HepG2 (cell line): ENCODE data around the gene THAP2. TPM values are rescaled to one million over a fixed set of nuclear protein-coding genes. Genes with fewer than 3 reads are reported as not detected.

ENCODE experiments used
- ATAC-seq: fragments of 200-7000 bp; cut with Tn5 transposase; 3 replicates; pipeline ENCODE4 v1.9.1; 2020; ENCODE audit warnings: mild to moderate bottlenecking, moderate library complexity
- BruUV-seq: library from RNA; stranded (reverse); fragments of 400-500 nt; replicated peaks from 2 replicates; lab custom pipeline; 2021; lab: Mats Ljungman, UMichigan
- CTCF ChIA-PET: fragments of 300-600 bp; formaldehyde crosslinking; extraction: SDS; loops from one replicate; lab custom pipeline; 2021; ENCODE audit warnings: low total read pairs, inconsistent platforms, low intra/inter-chr PET ratio; lab: Yijun Ruan, JAX
- POLR2A ChIA-PET: fragments of 350-600 bp; sonication (Branson Sonifier 250); formaldehyde crosslinking; loops from one replicate; lab custom pipeline; 2020; ENCODE audit warnings: antibody characterized with exemption, inconsistent platforms; lab: Yijun Ruan, JAX
- DNase-seq: peaks from one replicate; pipeline ENCODE4 v3.0.0-alpha.2; 2015; ENCODE audit warnings: low spot score
- FAIRE-seq: peaks from 3 replicates; lab custom pipeline; 2011; peaks lifted over from hg19 to GRCh38; lab: Jason Lieb, UNC
- H2AFZ ChIP-seq: one replicate; pipeline ENCODE4 v1.6.1; 2011; ENCODE audit warnings: low read length, inconsistent platforms
- H3K27ac ChIP-seq: fragments of 300-600 bp; 3 replicates; pipeline ENCODE4 v1.8.0; 2011; ENCODE audit warnings: mixed run types, mild to moderate bottlenecking, mixed read lengths, low read length, inconsistent platforms; ENCODE audit not compliant: insufficient read depth; ENCODE audit errors: extremely low read length
- H3K27me3 ChIP-seq, 2 experiments: fragments of 200-600 bp in 1 of 2; 2 replicates in 1 of 2; 3 replicates in 1 of 2; pipeline versions ENCODE4 v1.6.0 to v1.8.0; 2011; ENCODE audit warnings: low read length in 2 of 2, mild to moderate bottlenecking in 2 of 2, moderate library complexity in 2 of 2, inconsistent platforms in 1 of 2; ENCODE audit not compliant: insufficient read depth in 2 of 2, control insufficient read depth in 1 of 2
- H3K36me3 ChIP-seq, 2 experiments: fragments of 200-600 bp in 1 of 2; replicated peaks in 1 of 2; 2 replicates in 1 of 2; 3 replicates in 1 of 2; pipeline versions ENCODE4 v1.5.1 to v1.8.0; 2011; ENCODE audit warnings: low read length in 2 of 2, inconsistent platforms in 1 of 2; ENCODE audit not compliant: insufficient read depth in 2 of 2, control insufficient read depth in 1 of 2
- H3K4me1 ChIP-seq: 2 replicates; pipeline ENCODE4 v1.5.1; 2012; ENCODE audit warnings: low read length, inconsistent platforms; ENCODE audit not compliant: insufficient read depth
- H3K4me2 ChIP-seq: 2 replicates; pipeline ENCODE4 v1.6.0; 2011; ENCODE audit warnings: low read depth, low read length, inconsistent platforms
- H3K4me3 ChIP-seq, 3 experiments: fragments of 200-600 bp in 1 of 3; sonication (generic), shearing (Covaris generic) in 1 of 3; replicated peaks in 1 of 3; 2 replicates each; pipeline ENCODE4 v1.5.1; 2011 to 2016; ENCODE audit warnings: low read length in 3 of 3, inconsistent platforms in 2 of 3, low read depth in 2 of 3, mild to moderate bottlenecking in 2 of 3, control low read depth in 1 of 3, mixed read lengths in 1 of 3; ENCODE audit not compliant: insufficient read depth in 1 of 3
- H3K79me2 ChIP-seq: one replicate; pipeline ENCODE4 v1.6.1; 2011; ENCODE audit warnings: low read length, inconsistent platforms; ENCODE audit not compliant: insufficient read depth
- H3K9ac ChIP-seq: 2 replicates; pipeline ENCODE4 v1.6.0; 2011; ENCODE audit warnings: mild to moderate bottlenecking, low read depth, low read length, inconsistent platforms; ENCODE audit not compliant: insufficient read depth
- H3K9me3 ChIP-seq: 2 replicates; pipeline ENCODE4 v1.5.1; 2012; ENCODE audit warnings: mild to moderate bottlenecking, low read length
- H4K20me1 ChIP-seq: 2 replicates; pipeline ENCODE4 v1.6.0; 2011; ENCODE audit warnings: inconsistent platforms, mild to moderate bottlenecking, low read length, moderate library complexity; ENCODE audit not compliant: insufficient read depth
- ETV5 ChIP-seq: IDR thresholded peaks from 2 replicates; pipeline ENCODE4 v1.6.1; 2018; ENCODE audit warnings: missing biosample characterization, missing genetic modification reagents, inconsistent platforms, borderline replicate concordance
- FOXP4 ChIP-seq: sonication (generic); formaldehyde crosslinking; IDR thresholded peaks from 2 replicates; pipeline ENCODE4 v1.4.0; 2020; ENCODE audit warnings: missing genetic modification reagents
- HNF4A ChIP-seq: sonication (generic); formaldehyde crosslinking; IDR thresholded peaks from 2 replicates; pipeline ENCODE4 v1.4.0; 2020; ENCODE audit warnings: missing genetic modification reagents
- ISX ChIP-seq: sonication (generic); formaldehyde crosslinking; conservative IDR thresholded peaks from 2 replicates; pipeline ENCODE4 v1.5.0; 2020; ENCODE audit warnings: missing genetic modification reagents
- JUND ChIP-seq: sonication (generic); formaldehyde crosslinking; IDR thresholded peaks from 2 replicates; pipeline ENCODE4 v1.8.0; 2022; ENCODE audit warnings: mild to moderate bottlenecking, missing genetic modification reagents
- MEF2D ChIP-seq: sonication (generic); formaldehyde crosslinking; IDR thresholded peaks from 2 replicates; pipeline ENCODE4 v1.5.1; 2020; ENCODE audit warnings: mild to moderate bottlenecking, missing genetic modification reagents
- MXI1 ChIP-seq: IDR thresholded peaks from 3 replicates; pipeline ENCODE4 v1.6.1; 2012; ENCODE audit warnings: low read depth, low read length, inconsistent platforms, borderline replicate concordance
- NFYC ChIP-seq: IDR thresholded peaks from 2 replicates; pipeline ENCODE4 v1.6.1; 2016; ENCODE audit warnings: missing genetic modification reagents, missing compliant biosample characterization
- RNF219 ChIP-seq: sonication (generic); formaldehyde crosslinking; IDR thresholded peaks from 2 replicates; pipeline ENCODE4 v1.5.0; 2020; ENCODE audit warnings: mild to moderate bottlenecking, missing genetic modification reagents
- SAP130 ChIP-seq: IDR thresholded peaks from 2 replicates; pipeline ENCODE4 v1.6.1; 2016; ENCODE audit warnings: low read depth
- SMAD1 ChIP-seq: sonication (generic); formaldehyde crosslinking; IDR thresholded peaks from 2 replicates; pipeline ENCODE4 v1.4.0; 2020; ENCODE audit warnings: missing genetic modification reagents, low read depth, mild to moderate bottlenecking, borderline replicate concordance
- SOX6 ChIP-seq, 2 experiments: fragments of 450-650 bp in 1 of 2; sonication (generic) in 1 of 2; formaldehyde crosslinking in 1 of 2; IDR thresholded peaks; 2 replicates each; pipeline versions ENCODE4 v1.4.0 to v1.6.1; 2017 to 2020; ENCODE audit warnings: antibody characterized with exemption in 1 of 2, mild to moderate bottlenecking in 1 of 2, missing genetic modification reagents in 1 of 2
- U2AF1 ChIP-seq: fragments of 200-400 bp; formaldehyde crosslinking; optimal IDR thresholded peaks from 2 replicates; pipeline ENCODE3; 2017; ENCODE audit warnings: mild to moderate bottlenecking, low read depth, low read length
- ZFP36L2 ChIP-seq: sonication (generic); formaldehyde crosslinking; IDR thresholded peaks from 2 replicates; pipeline ENCODE4 v1.4.0; 2020; ENCODE audit warnings: missing genetic modification reagents
- ZFP62 ChIP-seq: sonication (generic); formaldehyde crosslinking; IDR thresholded peaks from 2 replicates; pipeline ENCODE4 v1.4.0; 2020; ENCODE audit warnings: missing genetic modification reagents
- ZGPAT ChIP-seq: IDR thresholded peaks from 2 replicates; pipeline ENCODE4 v1.6.1; 2016; ENCODE audit warnings: mild to moderate bottlenecking
- ZNF460 ChIP-seq: sonication (generic); formaldehyde crosslinking; IDR thresholded peaks from 2 replicates; pipeline ENCODE4 v1.5.1; 2020; ENCODE audit warnings: missing genetic modification reagents, mild to moderate bottlenecking, borderline replicate concordance
- ZNF552 ChIP-seq: sonication (generic); formaldehyde crosslinking; IDR thresholded peaks from 2 replicates; pipeline ENCODE4 v1.9.0; 2022; ENCODE audit warnings: missing genetic modification reagents, mild to moderate bottlenecking, borderline replicate concordance
- ZNF703 ChIP-seq: sonication (generic); formaldehyde crosslinking; IDR thresholded peaks from 2 replicates; pipeline ENCODE4 v1.5.1; 2020; ENCODE audit warnings: missing genetic modification reagents, mild to moderate bottlenecking, moderate library complexity, borderline replicate concordance
- ZNF816 ChIP-seq: sonication (generic); formaldehyde crosslinking; IDR thresholded peaks from 2 replicates; pipeline ENCODE4 v1.8.0; 2022; ENCODE audit warnings: missing genetic modification reagents, mild to moderate bottlenecking, borderline replicate concordance
- ZSCAN20 ChIP-seq: sonication (generic); formaldehyde crosslinking; IDR thresholded peaks from 2 replicates; pipeline ENCODE4 v1.4.0; 2020; ENCODE audit warnings: missing genetic modification reagents, mild to moderate bottlenecking, borderline replicate concordance
- WGBS: methylation state at CpG from one replicate; pipeline ENCODE4 v1.1.6; 2017; ENCODE audit warnings: low lambda C conversion rate; 5-methylcytosine and 5-hydroxymethylcytosine counted together
- in situ Hi-C: cut with HindIII; loops from 2 replicates; pipeline ENCODE4 v1.10.0; 2017; ENCODE audit warnings: low pct_unique_long_range_greater_than_20kb; ENCODE audit not compliant: extremely low pct_ligation_motif_present
- intact Hi-C: fragments of 100-400 bp; cut with micrococcal nuclease; formaldehyde crosslinking; loops from one replicate; pipeline ENCODE4 v1.10.0; 2022; ENCODE audit not compliant: unreplicated experiment
- polyA plus RNA-seq, 8 experiments: library from polyadenylated mRNA; depleted of rRNA in 3 of 8; stranded (reverse) in 7 of 8; unstranded in 1 of 8; fragments of >200 nt; fragmentation: Illumina TruSeq in 4 of 8; extraction: Trizol in 4 of 8; gene quantifications; 2 replicates each; pipeline versions ENCODE4 v1.2.1 to v1.2.3, GENCODE V29; 2011 to 2016; ENCODE audit warnings: low read depth in 4 of 8, missing spikeins in 1 of 8, mixed read lengths in 1 of 8; ENCODE audit not compliant: insufficient read depth in 1 of 8
- total RNA-seq, 5 experiments: library from RNA; depleted of rRNA; stranded (reverse); fragments of >200 nt; fragmentation: Illumina TruSeq; extraction: Trizol; gene quantifications; 2 replicates each; pipeline ENCODE4 v1.2.3, GENCODE V29; 2016; ENCODE audit warnings: low read depth in 1 of 5

Gene THAP2
- total and polyA plus RNA-seq, 2 of the 13 experiments (the other 11 are each of a cell fraction or from before 2014, with no cell fraction given), result 5.2 to 6.2 TPM

- H3K79me2 ChIP-seq, result peaks cover 56% of the 10 kb centered on the region
- DNase-seq, result peak; percentile 40
- CTCF ChIA-PET, result no interaction called here
- no peak for FAIRE-seq
- peak overlapping the region; percentile 68 for H3K4me2 ChIP-seq
- WGBS, result 3% methylated on average over 4 of the region's 4 CpGs
- intact Hi-C loops, result loop anchor here (1.0 kb wide), 1 partner anchor 21 kb away; the partner anchor contains the start of gene TMEM19
- H3K4me3 ChIP-seq, result peak overlapping the region; percentile 88 to 97 (median 94)
- H3K27me3 ChIP-seq, result no peaks in the 10 kb centered on the region; a peak in 1 of 5 replicates
- peaks cover 30% of the 10 kb centered on the region for H3K4me1 ChIP-seq
- no peaks in the 10 kb centered on the region for H3K9me3 ChIP-seq
- no peak for ATAC-seq
- no peak overlapping the region for H2AFZ ChIP-seq
- in situ Hi-C loops, result no loop called here
- peak overlapping the region; percentile 95 for H3K9ac ChIP-seq
- no TSS peak for BruUV-seq
- peaks cover 19% of the 10 kb centered on the region for H4K20me1 ChIP-seq
- peak overlapping the region; percentile 99 for H3K27ac ChIP-seq
- H3K36me3 ChIP-seq, result peaks cover 0 to 3% of the 10 kb centered on the region in 2 experiments; a peak in 2 of 5 replicates
- POLR2A ChIA-PET, result interaction anchor here (2.9 kb wide), 1 partner anchor 89 kb away, joined by 17 read pairs; the partner anchor contains the start of gene RAB21
- TF ChIP-seq SOX6 (IDR thresholded peaks at IDR 0.05), result no peak
- TF ChIP-seq SOX6 (CRISPR knock-in tag; IDR thresholded peaks at IDR 0.05), result peak; percentile 22; the same call in 1 of the 2 replicates
- no peak for TF ChIP-seq U2AF1
- no peak for TF ChIP-seq ZGPAT (CRISPR knock-in tag)
- TF ChIP-seq MEF2D (CRISPR knock-in tag), result no peak
- no peak for TF ChIP-seq ETV5 (CRISPR knock-in tag)
- no peak for TF ChIP-seq ZFP36L2
- no peak for TF ChIP-seq HNF4A
- no peak for TF ChIP-seq NFYC (CRISPR knock-in tag)
- TF ChIP-seq MXI1, result peak; percentile 67; the same call in 1 of the 3 replicates
- TF ChIP-seq FOXP4 (CRISPR knock-in tag), result no peak
- TF ChIP-seq ZNF460, result no peak
- no peak for TF ChIP-seq ZFP62
- no peak for TF ChIP-seq ZNF816 (CRISPR knock-in tag)
- TF ChIP-seq ZNF552 (CRISPR knock-in tag), result no peak
- TF ChIP-seq JUND (CRISPR knock-in tag), result no peak
- TF ChIP-seq ZSCAN20 (CRISPR knock-in tag), result no peak
- peak; percentile 80 for TF ChIP-seq SAP130 (CRISPR knock-in tag)
- TF ChIP-seq ZNF703 (CRISPR knock-in tag), result no peak
- TF ChIP-seq ISX (CRISPR knock-in tag), result no peak
- TF ChIP-seq SMAD1, result no peak
- no peak for TF ChIP-seq RNF219
Measured at GRCh38 chr12:71665090-71665463, 976 bp downstream of the THAP2 start.
